Hepatocyte (in vitro differentiated cells): ENCODE measurements around the gene TENT5C.

Source experiments
- EZH2 ChIP-seq: fragments of 200-600 bp; sonication (generic); IDR thresholded peaks from 2 replicates; pipeline ENCODE4 v1.6.1; 2016; ENCODE audit warnings: antibody characterized with exemption, mild to moderate bottlenecking, borderline replicate concordance
- EZH2phosphoT487 ChIP-seq: fragments of 200-600 bp; sonication (generic); IDR thresholded peaks from one replicate; pipeline ENCODE4 v1.6.1; 2018; ENCODE audit warnings: antibody characterized with exemption, mild to moderate bottlenecking, low read depth, moderate library complexity; ENCODE audit not compliant: unreplicated experiment, severe bottlenecking
- TF ChIP-seq, protein P1 (sequence below): fragments of 200-600 bp; sonication (generic); IDR thresholded peaks from 2 replicates; pipeline ENCODE4 v1.5.1; 2016; ENCODE audit warnings: antibody characterized with exemption, mild to moderate bottlenecking; ENCODE audit not compliant: poor library complexity

DNA sequence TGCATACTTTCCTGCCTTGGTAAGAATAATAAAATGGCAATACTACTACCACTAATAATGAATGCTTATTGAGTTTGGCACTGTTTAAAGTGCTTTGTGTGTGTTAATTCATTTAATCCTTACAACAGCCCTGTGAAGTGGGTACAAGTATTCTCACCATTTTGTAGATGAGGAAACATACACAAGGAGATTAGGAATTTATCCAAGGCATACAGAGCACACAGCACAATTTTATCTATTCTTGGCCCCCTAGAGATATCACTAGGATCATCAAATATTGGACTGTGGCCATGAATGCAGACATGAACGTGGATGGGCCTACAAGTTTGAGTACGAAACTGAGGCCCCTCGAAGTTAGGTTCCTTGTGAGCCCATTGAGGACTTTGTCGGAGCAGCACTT is 39.5 kb downstream of the TENT5C start:
- TF ChIP-seq, protein P1, sequence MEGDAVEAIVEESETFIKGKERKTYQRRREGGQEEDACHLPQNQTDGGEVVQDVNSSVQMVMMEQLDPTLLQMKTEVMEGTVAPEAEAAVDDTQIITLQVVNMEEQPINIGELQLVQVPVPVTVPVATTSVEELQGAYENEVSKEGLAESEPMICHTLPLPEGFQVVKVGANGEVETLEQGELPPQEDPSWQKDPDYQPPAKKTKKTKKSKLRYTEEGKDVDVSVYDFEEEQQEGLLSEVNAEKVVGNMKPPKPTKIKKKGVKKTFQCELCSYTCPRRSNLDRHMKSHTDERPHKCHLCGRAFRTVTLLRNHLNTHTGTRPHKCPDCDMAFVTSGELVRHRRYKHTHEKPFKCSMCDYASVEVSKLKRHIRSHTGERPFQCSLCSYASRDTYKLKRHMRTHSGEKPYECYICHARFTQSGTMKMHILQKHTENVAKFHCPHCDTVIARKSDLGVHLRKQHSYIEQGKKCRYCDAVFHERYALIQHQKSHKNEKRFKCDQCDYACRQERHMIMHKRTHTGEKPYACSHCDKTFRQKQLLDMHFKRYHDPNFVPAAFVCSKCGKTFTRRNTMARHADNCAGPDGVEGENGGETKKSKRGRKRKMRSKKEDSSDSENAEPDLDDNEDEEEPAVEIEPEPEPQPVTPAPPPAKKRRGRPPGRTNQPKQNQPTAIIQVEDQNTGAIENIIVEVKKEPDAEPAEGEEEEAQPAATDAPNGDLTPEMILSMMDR = no peak
- TF ChIP-seq EZH2phosphoT487 (no peak), EZH2 (no peak)
